Measurements from ENCODE around the gene CSNK1G3.

The CSNK1G3 gene

DNA sequence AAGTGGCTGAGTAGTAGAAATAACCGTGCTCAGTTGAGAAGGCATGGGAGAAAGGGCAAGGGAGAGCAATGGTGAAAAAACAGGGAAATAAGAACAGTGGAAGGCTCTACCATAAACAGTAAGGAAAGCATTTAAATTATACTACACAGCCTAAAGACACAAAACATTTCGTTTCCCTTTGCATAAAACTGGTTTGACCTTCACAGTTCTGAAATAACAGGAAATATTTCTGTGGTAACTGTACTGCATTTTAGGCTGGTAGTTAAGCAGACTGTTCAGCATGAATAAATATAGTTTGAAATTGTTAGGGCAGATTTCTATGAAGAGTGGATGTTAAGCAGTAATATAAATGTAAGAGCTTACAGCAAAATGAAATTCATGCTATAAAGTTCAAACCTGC, 147.5 kb downstream of the CSNK1G3 start:
- DNase-seq (ENCODE audit: low spot score in 2 of 2) (no peak), ATAC-seq (ENCODE audit: low read depth) (no peak)
- Mint-ChIP-seq H3K4me3 (no peak overlapping the region), H3K27ac (no peak overlapping the region), H3K9me3 (no peaks in the 10 kb centered on the region), H3K27me3 (peaks cover 2% of the 10 kb centered on the region), H3K4me1 (peaks cover 2% of the 10 kb centered on the region), H3K36me3 (no peaks in the 10 kb centered on the region)

DNA sequence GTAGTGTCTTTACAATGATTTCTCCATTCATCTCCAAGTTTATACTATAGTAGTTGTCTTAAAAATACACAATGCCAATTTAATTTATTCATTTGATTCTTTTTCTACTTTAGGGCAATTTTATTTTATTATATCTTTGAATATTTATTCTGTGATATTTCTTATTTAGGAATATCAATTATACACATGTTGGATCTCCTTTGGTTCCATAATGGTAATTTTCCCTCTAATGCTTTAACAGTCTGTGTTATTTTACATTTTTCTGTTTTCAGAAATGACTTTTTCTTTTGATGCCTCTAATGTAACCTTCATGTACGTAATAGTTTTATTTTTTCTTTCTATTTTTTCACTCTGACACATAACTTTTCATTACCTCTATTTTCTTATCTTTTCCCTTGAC, 153.0 kb downstream of the CSNK1G3 start:
- Mint-ChIP-seq H3K36me3 (peaks cover 2% of the 10 kb centered on the region), H3K4me3 (no peak overlapping the region), H3K27ac (no peak overlapping the region), H3K9me3 (peaks cover 2% of the 10 kb centered on the region), H3K4me1 (no peaks in the 10 kb centered on the region), H3K27me3 (peaks cover 2% of the 10 kb centered on the region)
- DNase-seq (ENCODE audit: low spot score in 2 of 2) (no peak), ATAC-seq (ENCODE audit: low read depth) (no peak)

DNA sequence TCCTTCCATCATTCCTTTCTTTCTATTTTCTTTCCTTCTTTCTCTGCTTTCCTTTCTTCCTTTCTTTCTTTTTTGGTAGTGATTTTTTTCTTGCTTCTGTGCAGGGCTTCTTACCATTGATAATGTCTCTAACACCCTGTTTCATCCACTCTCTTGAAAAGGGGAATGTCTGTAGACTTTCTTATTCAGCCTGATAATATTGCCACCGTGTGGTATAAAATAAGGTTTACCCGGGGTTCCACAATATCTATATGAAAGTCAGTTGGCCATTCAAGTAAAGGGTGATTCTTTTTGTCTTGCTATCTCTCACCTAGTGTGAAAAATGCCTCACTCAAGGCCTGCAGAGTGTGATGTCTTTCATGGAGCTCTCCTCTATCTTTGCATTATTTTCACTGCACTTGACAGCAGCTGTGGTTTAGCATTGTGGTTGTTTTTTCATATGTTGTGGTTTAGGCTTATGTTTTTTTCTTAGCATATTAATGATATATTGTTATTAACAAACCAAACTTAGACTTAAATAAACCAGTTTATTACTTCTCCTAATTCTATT, 153.9 kb downstream of the CSNK1G3 start:
- ATAC-seq (ENCODE audit: low read depth): no peak
- Mint-ChIP-seq H3K27me3 (no peaks in the 10 kb centered on the region), H3K36me3 (peaks cover 2% of the 10 kb centered on the region)

More for the DNA sequence above, 153.9 kb downstream of the CSNK1G3 start:
- H3K27ac Mint-ChIP-seq: no peak overlapping the region
- no peak overlapping the region for H3K4me3 Mint-ChIP-seq
- peaks cover 2% of the 10 kb centered on the region for H3K9me3 Mint-ChIP-seq
- DNase-seq (ENCODE audit: low spot score in 2 of 2): no peak
- H3K4me1 Mint-ChIP-seq: no peaks in the 10 kb centered on the region

Data from memory B cell (primary cell).